Measurements from ENCODE around the gene PURA.

DNA sequence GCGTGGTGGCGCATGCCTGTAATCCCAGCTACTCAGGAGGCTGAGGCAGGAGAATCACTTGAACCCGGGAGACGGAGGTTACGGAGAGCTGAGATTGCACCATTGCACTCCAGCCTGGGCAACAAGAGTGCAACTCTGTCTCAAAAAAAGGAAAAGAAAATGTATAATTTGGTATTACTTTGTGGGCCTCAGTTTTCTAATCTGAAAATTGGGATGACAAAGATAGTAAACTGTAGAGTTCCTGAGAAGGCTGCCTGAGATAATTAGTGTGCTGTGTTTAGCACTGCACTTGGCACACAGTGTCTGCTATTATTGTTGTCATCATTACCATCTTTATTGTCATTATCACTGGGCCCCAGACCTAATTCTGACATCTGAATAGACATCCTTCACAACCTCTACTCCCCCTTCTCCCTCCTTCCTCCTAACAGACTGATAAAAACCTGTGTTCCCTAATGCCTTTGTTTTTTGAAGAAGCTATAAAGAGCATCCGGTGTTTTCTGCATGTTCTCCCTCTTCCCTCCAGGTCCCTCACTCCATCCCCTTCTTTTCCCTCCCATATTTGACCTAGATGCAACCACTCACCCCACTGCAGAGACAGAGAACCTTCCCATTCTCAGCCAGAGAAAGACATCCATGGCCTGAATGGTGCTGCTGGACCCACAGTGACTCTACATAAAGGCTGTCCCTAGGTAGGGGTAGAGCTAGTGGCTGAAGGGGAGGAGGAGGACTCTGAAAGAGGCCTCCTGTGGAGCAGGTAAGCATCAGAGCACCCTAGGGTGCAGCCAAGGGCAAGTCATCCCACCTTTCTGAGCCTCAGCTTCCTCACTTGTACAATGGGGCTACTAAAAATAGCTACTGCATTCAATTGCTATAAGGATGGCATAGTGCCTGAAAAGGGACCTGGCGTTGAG is 45.4 kb downstream of the PURA start:
- no peak for TF ChIP-seq GATA3 (IDR thresholded peaks at IDR 0.05; ENCODE audit: low read depth, low read length)
- no peak for TF ChIP-seq GATA2 (IDR thresholded peaks at IDR 0.05; ENCODE audit: low read depth, low read length)

Data from SH-SY5Y (cell line).